Epidermal melanocyte (primary cell): ENCODE measurements around the gene LMX1B.

Source experiments
- DNase-seq: peaks from one replicate; pipeline ENCODE4 v3.0.0; 2011; ENCODE audit warnings: low spot score; ENCODE audit not compliant: insufficient read length

LMX1B gene

DNA sequence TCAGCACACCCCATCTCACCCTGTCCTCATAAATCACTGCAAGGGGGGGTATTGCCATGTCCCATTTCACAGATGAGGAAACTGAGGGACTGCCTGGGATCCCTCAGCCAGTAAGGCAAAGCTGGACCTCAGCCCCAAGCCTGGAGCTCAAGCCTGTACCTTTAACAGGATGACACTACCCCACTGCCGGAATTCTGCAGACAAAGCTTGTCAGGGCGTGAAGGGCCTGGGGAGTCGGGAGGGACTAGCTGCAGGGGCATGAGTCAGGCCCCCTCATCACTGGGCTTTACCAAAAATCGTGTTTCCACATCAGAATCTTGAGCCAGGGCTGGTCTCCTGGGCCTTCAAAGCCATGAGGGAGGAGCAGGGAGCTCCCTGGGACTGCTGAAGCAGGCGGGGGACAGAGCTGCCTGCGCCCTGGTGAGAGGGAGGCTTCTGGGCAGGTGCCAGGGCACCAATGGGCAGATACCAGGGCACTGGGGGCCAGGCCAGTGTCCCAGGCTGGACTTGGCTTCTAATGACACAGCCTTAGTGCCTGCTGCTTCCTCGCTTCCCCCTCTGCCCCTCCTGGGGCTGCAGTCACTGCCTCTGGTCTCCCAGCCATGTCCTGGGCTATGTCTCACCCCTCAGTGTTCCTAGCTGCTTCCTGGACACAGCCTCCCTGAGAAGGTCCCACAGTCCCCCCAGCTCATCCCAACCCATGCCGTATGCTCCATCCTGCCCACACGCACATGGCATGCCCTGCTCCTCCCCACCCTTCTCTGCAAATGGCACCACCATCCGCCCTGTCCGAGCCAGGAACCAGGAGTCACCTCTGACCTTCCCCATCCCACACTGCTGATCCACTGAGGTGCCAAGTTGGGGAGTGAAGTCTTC is 80.7 kb downstream of the LMX1B start:
- DNase-seq = peak; percentile 12

DNA sequence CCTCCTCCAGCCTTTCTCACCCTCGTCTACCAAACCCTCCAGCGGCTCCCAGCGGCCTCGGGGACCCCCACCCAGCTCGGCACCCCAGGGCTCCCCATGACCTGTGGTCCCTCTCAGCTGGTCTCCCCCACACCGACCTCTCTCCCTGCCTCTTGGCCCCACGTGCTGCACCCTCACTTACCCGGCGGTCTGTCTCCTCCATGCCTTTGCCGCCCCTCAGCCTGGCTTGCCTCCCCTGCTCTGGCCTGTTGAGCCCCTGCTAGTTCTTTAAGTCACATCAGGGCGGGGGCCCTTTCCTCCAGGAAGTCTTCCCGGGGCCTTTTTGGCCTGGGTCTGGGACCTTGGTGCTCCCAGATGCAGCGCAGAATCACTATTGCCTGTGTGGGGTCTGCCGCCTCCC is 81.5 kb downstream of the LMX1B start:
- no peak for DNase-seq

GRCh38 chr9:126695701-126696400 is 82.1 kb downstream of the LMX1B start:
- DNase-seq = peak; percentile 12

GRCh38 chr9:126696401-126697145 is 82.8 kb downstream of the LMX1B start:
- no peak for DNase-seq

GRCh38 chr9:126697330-126697729 is 83.6 kb downstream of the LMX1B start:
- DNase-seq = no peak

- peak; percentile 14 for DNase-seq
Measured at GRCh38 chr9:126698251-126698650, 84.5 kb downstream of the LMX1B start.

GRCh38 chr9:126698756-126699155 is 85.0 kb downstream of the LMX1B start:
- DNase-seq = no peak

GRCh38 chr9:126699401-126699881 is 85.7 kb downstream of the LMX1B start:
- DNase-seq = peak; percentile 8

DNA sequence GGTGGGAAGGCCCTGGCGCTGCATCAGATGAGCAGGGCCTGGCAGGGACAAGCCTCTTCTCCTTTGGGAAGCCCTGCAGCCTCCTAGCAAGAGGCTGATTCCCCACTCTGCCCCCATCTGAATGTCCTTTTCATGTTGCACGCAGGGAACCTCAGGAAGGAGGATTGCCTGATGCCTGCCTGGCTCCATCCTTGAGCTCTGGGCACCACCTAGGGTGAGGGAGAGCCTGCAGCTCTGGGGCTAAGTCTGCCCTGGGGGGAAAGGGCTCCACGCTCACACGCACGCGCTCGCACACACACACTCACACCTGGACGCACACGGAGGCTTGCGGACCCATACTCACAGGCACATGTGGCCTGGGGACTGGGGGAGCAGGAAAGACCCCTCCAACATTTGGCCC is 86.6 kb downstream of the LMX1B start:
- no peak for DNase-seq

GRCh38 chr9:126700903-126701812 is 87.4 kb downstream of the LMX1B start:
- no peak for DNase-seq

- no peak for DNase-seq
Measured at GRCh38 chr9:126701813-126702140, 88.0 kb downstream of the LMX1B start.

- no peak for DNase-seq
Measured at GRCh38 chr9:126702151-126703001, 88.6 kb downstream of the LMX1B start.

DNA sequence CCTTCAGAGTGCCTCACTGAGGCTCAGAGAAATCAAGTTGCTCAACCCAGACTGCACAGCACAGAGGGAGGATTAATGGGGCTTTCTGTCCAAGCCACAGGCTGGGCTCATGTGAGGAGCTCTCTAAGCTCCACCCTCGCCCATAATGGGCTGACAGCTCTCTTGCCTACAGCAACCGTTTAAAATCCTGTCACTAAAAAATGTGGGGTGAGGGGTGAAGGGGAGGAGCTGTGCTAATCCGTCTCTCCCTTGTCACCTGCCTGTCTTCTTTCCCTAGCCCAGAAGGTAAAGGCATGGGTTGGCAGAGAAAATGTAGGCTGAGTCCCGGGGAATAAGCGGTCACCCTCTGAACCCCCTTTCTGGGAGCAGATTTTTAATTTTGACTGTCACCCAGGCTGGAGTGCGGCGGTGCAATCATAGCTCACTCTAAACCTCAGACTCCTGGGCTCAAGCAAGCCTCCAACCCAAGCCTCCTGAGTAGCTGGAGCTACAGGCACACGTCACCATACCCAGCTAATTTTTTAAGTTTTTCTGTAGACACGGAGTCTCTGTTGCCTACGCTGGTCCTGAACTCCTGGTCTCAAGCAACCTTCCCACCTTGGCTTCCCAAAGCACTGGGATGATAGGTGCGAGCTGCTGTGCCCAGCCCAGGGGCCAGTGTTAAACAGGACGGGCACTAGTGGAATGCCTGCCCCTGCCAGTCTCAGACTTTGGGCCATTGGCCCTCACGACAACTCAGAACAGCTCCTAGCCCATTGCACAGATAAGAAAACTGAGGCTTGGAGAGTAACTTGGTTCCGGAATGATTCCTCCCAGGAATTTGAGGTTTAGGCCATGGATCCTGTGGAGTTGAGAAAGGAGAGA is 89.5 kb downstream of the LMX1B start:
- no peak for DNase-seq

- no peak for DNase-seq
Measured at GRCh38 chr9:126703866-126704156, 90.1 kb downstream of the LMX1B start.

DNA sequence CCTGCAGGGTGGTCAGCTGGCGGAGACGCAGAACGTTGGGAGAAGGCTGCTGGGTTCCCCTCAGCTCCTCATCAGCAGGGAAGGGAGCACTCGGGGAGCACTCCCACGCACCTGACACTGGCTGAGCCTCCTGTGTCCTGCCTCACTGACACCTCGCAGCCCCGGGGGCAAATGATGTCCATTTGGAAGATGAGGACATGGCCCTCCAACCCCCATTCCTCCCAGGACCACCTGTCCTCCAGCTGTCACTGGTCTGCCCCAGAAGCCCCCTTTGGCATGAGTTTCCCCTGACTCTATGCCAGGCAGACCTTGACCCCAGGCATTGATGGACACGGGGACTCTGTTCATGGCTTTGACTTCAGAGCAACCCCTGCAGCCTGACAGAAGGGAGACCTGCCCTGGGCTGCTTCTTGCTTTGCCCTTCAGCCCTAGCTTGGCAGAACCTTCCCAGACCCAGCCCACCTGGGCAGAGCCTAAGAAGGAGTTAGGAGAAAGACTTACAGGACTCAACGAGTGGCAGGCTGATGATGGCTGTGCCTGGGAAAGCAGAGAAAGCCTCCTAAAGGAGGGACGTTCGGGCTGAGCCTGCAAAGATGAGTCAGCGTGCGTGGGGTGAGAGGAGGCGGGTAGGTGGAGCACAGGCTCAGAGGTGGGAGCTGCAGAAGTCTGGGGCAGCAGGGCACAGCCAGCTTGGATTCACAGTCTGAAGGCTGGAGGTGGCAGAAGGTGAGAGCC is 90.6 kb downstream of the LMX1B start:
- DNase-seq = no peak

GRCh38 chr9:126704892-126705766 is 91.4 kb downstream of the LMX1B start:
- peak; percentile 75 for DNase-seq
